ENCODE measurements around the gene PDC.

GRCh38 chr1:186429017-186429416, 31.9 kb downstream of the PDC start:
- TF ChIP-seq YY1 (IDR thresholded peaks at IDR 0.05; ENCODE audit: insufficient read depth, insufficient read length) = no peak
- TF ChIP-seq ZNF274 (IDR thresholded peaks at IDR 0.05; ENCODE audit: low read depth, low read length) = no peak
